HepG2 (cell line): ENCODE data around the gene FADD. TPM values are rescaled to one million over a fixed set of nuclear protein-coding genes. Genes with fewer than 3 reads are reported as not detected.

ENCODE experiments used
- ATAC-seq: fragments of 200-7000 bp; cut with Tn5 transposase; 3 replicates; pipeline ENCODE4 v1.9.1; 2020; ENCODE audit warnings: mild to moderate bottlenecking, moderate library complexity
- BruUV-seq: library from RNA; stranded (reverse); fragments of 400-500 nt; replicated peaks from 2 replicates; lab custom pipeline; 2021; lab: Mats Ljungman, UMichigan
- CTCF ChIA-PET: fragments of 300-600 bp; formaldehyde crosslinking; extraction: SDS; loops from one replicate; lab custom pipeline; 2021; ENCODE audit warnings: low total read pairs, inconsistent platforms, low intra/inter-chr PET ratio; lab: Yijun Ruan, JAX
- POLR2A ChIA-PET: fragments of 350-600 bp; sonication (Branson Sonifier 250); formaldehyde crosslinking; loops from one replicate; lab custom pipeline; 2020; ENCODE audit warnings: antibody characterized with exemption, inconsistent platforms; lab: Yijun Ruan, JAX
- DNase-seq: peaks from one replicate; pipeline ENCODE4 v3.0.0-alpha.2; 2015; ENCODE audit warnings: low spot score
- FAIRE-seq: peaks from 3 replicates; lab custom pipeline; 2011; peaks lifted over from hg19 to GRCh38; lab: Jason Lieb, UNC
- H2AFZ ChIP-seq: one replicate; pipeline ENCODE4 v1.6.1; 2011; ENCODE audit warnings: low read length, inconsistent platforms
- H3K27ac ChIP-seq: fragments of 300-600 bp; 3 replicates; pipeline ENCODE4 v1.8.0; 2011; ENCODE audit warnings: mixed run types, mild to moderate bottlenecking, mixed read lengths, low read length, inconsistent platforms; ENCODE audit not compliant: insufficient read depth; ENCODE audit errors: extremely low read length
- H3K27me3 ChIP-seq, 2 experiments: fragments of 200-600 bp in 1 of 2; 2 replicates in 1 of 2; 3 replicates in 1 of 2; pipeline versions ENCODE4 v1.6.0 to v1.8.0; 2011; ENCODE audit warnings: low read length in 2 of 2, mild to moderate bottlenecking in 2 of 2, moderate library complexity in 2 of 2, inconsistent platforms in 1 of 2; ENCODE audit not compliant: insufficient read depth in 2 of 2, control insufficient read depth in 1 of 2
- H3K36me3 ChIP-seq, 2 experiments: fragments of 200-600 bp in 1 of 2; replicated peaks in 1 of 2; 2 replicates in 1 of 2; 3 replicates in 1 of 2; pipeline versions ENCODE4 v1.5.1 to v1.8.0; 2011; ENCODE audit warnings: low read length in 2 of 2, inconsistent platforms in 1 of 2; ENCODE audit not compliant: insufficient read depth in 2 of 2, control insufficient read depth in 1 of 2
- H3K4me1 ChIP-seq: 2 replicates; pipeline ENCODE4 v1.5.1; 2012; ENCODE audit warnings: low read length, inconsistent platforms; ENCODE audit not compliant: insufficient read depth
- H3K4me2 ChIP-seq: 2 replicates; pipeline ENCODE4 v1.6.0; 2011; ENCODE audit warnings: low read depth, low read length, inconsistent platforms
- H3K4me3 ChIP-seq, 3 experiments: fragments of 200-600 bp in 1 of 3; sonication (generic), shearing (Covaris generic) in 1 of 3; replicated peaks in 1 of 3; 2 replicates each; pipeline ENCODE4 v1.5.1; 2011 to 2016; ENCODE audit warnings: low read length in 3 of 3, inconsistent platforms in 2 of 3, low read depth in 2 of 3, mild to moderate bottlenecking in 2 of 3, control low read depth in 1 of 3, mixed read lengths in 1 of 3; ENCODE audit not compliant: insufficient read depth in 1 of 3
- H3K79me2 ChIP-seq: one replicate; pipeline ENCODE4 v1.6.1; 2011; ENCODE audit warnings: low read length, inconsistent platforms; ENCODE audit not compliant: insufficient read depth
- H3K9ac ChIP-seq: 2 replicates; pipeline ENCODE4 v1.6.0; 2011; ENCODE audit warnings: mild to moderate bottlenecking, low read depth, low read length, inconsistent platforms; ENCODE audit not compliant: insufficient read depth
- H3K9me3 ChIP-seq: 2 replicates; pipeline ENCODE4 v1.5.1; 2012; ENCODE audit warnings: mild to moderate bottlenecking, low read length
- H4K20me1 ChIP-seq: 2 replicates; pipeline ENCODE4 v1.6.0; 2011; ENCODE audit warnings: inconsistent platforms, mild to moderate bottlenecking, low read length, moderate library complexity; ENCODE audit not compliant: insufficient read depth
- DRAP1 ChIP-seq: IDR thresholded peaks from 2 replicates; pipeline ENCODE4 v1.6.1; 2016; ENCODE audit warnings: missing genetic modification reagents, missing compliant biosample characterization
- MNT ChIP-seq: fragments of 450-650 bp; IDR thresholded peaks from 2 replicates; pipeline ENCODE4 v1.6.1; 2016
- NFKBIZ ChIP-seq: IDR thresholded peaks from 2 replicates; pipeline ENCODE4 v1.6.1; 2018; ENCODE audit warnings: missing genetic modification reagents, missing compliant biosample characterization
- NKX3-1 ChIP-seq: sonication (generic); formaldehyde crosslinking; IDR thresholded peaks from 2 replicates; pipeline ENCODE4 v1.5.0; 2020; ENCODE audit warnings: missing genetic modification reagents
- NR2F1 ChIP-seq, 2 experiments: fragments of 450-650 bp in 1 of 2; formaldehyde crosslinking in 1 of 2; IDR thresholded peaks; 2 replicates each; pipeline versions ENCODE4 v1.5.0 to v1.6.1; 2016 to 2020; ENCODE audit warnings: mild to moderate bottlenecking in 1 of 2, missing compliant biosample characterization in 1 of 2, missing genetic modification reagents in 1 of 2, moderate library complexity in 1 of 2
- POLR2AphosphoS2 ChIP-seq: IDR thresholded peaks from 2 replicates; pipeline ENCODE4 v1.6.1; 2011; ENCODE audit warnings: low read depth, low read length, improper control_type of control experiment
- SALL2 ChIP-seq: sonication (generic); formaldehyde crosslinking; IDR thresholded peaks from 2 replicates; pipeline ENCODE4 v1.8.1; 2023; ENCODE audit warnings: mild to moderate bottlenecking, missing genetic modification reagents, inconsistent platforms
- SRF ChIP-seq: IDR thresholded peaks from 2 replicates; pipeline ENCODE4 v1.6.1; 2011; ENCODE audit warnings: mild to moderate bottlenecking, low read depth, low read length, moderate library complexity
- ZNF251 ChIP-seq: sonication (generic); formaldehyde crosslinking; IDR thresholded peaks from 2 replicates; pipeline ENCODE4 v1.9.0; 2021; ENCODE audit warnings: mild to moderate bottlenecking, missing genetic modification reagents
- ZNF3 ChIP-seq: IDR thresholded peaks from 2 replicates; pipeline ENCODE4 v1.7.0; 2017; ENCODE audit warnings: inconsistent platforms
- ZNF343 ChIP-seq: sonication (generic); formaldehyde crosslinking; IDR thresholded peaks from 2 replicates; pipeline ENCODE4 v1.4.0; 2020; ENCODE audit warnings: mild to moderate bottlenecking, missing genetic modification reagents
- ZNF644 ChIP-seq: IDR thresholded peaks from 2 replicates; pipeline ENCODE4 v1.6.1; 2016; ENCODE audit warnings: low read depth
- ZNF790 ChIP-seq: sonication (generic); formaldehyde crosslinking; IDR thresholded peaks from 2 replicates; pipeline ENCODE4 v1.8.0; 2022; ENCODE audit warnings: missing genetic modification reagents, mild to moderate bottlenecking, borderline replicate concordance
- ZNF850 ChIP-seq: sonication (generic); formaldehyde crosslinking; conservative IDR thresholded peaks from 2 replicates; pipeline ENCODE4 v1.9.0; 2021; ENCODE audit warnings: mild to moderate bottlenecking, missing genetic modification reagents
- WGBS: methylation state at CpG from one replicate; pipeline ENCODE4 v1.1.6; 2017; ENCODE audit warnings: low lambda C conversion rate; 5-methylcytosine and 5-hydroxymethylcytosine counted together
- in situ Hi-C: cut with HindIII; loops from 2 replicates; pipeline ENCODE4 v1.10.0; 2017; ENCODE audit warnings: low pct_unique_long_range_greater_than_20kb; ENCODE audit not compliant: extremely low pct_ligation_motif_present
- intact Hi-C: fragments of 100-400 bp; cut with micrococcal nuclease; formaldehyde crosslinking; loops from one replicate; pipeline ENCODE4 v1.10.0; 2022; ENCODE audit not compliant: unreplicated experiment
- polyA plus RNA-seq, 8 experiments: library from polyadenylated mRNA; depleted of rRNA in 3 of 8; stranded (reverse) in 7 of 8; unstranded in 1 of 8; fragments of >200 nt; fragmentation: Illumina TruSeq in 4 of 8; extraction: Trizol in 4 of 8; gene quantifications; 2 replicates each; pipeline versions ENCODE4 v1.2.1 to v1.2.3, GENCODE V29; 2011 to 2016; ENCODE audit warnings: low read depth in 4 of 8, missing spikeins in 1 of 8, mixed read lengths in 1 of 8; ENCODE audit not compliant: insufficient read depth in 1 of 8
- total RNA-seq, 5 experiments: library from RNA; depleted of rRNA; stranded (reverse); fragments of >200 nt; fragmentation: Illumina TruSeq; extraction: Trizol; gene quantifications; 2 replicates each; pipeline ENCODE4 v1.2.3, GENCODE V29; 2016; ENCODE audit warnings: low read depth in 1 of 5

FADD gene
- total and polyA plus RNA-seq, 2 of the 13 experiments (the other 11 are each of a cell fraction or from before 2014, with no cell fraction given): 14.2 to 22.2 TPM

DNA sequence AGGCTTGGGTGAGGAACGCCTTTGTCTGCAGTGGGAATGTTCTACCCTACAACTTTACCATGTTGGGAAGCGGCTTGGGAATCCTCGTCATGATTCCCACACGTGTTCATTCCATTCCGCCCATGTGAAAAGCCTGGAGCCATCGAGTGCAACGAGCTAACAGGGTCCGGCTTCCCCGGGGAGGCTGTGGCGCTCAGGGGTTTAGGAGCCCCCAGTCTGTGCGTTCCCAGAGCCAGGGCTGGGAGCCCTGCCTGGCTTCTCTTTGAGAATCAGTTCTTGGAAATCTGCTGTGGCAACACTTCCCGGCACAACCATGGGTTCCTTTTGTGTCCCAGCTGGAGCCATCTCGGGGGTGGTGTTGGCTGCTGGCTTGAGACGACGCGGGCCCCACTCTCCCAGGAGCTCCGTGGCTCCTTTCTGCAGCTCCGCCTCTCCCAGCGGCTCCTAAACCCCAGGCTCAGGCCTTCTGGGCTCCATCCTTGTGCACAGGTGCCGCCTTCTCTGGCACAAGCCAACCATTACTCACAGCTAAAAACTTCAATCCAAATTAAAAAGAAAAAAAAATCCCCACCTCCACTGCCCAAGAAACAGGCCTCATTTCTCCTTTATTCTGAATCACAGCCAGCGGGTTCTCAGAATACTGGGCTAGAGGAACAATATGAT is 48.7 kb downstream of the FADD start:
- DNase-seq (no peak), FAIRE-seq (no peak), ATAC-seq (no peak)
- Histone ChIP-seq H3K4me3 (no peak overlapping the region), H2AFZ (no peak overlapping the region), H3K79me2 (no peaks in the 10 kb centered on the region), H3K9me3 (no peaks in the 10 kb centered on the region), H3K4me2 (no peak overlapping the region), H3K4me1 (peaks cover 14% of the 10 kb centered on the region), H4K20me1 (no peaks in the 10 kb centered on the region), H3K36me3 (no peaks in the 10 kb centered on the region), H3K27ac (no peak overlapping the region), H3K27me3 (peaks cover 0 to 45% of the 10 kb centered on the region in 2 experiments; a peak in 3 of 5 replicates), H3K9ac (no peak overlapping the region)
- TF ChIP-seq ZNF3 (no peak), NR2F1 (CRISPR knock-in tag; IDR thresholded peaks at IDR 0.05) (no peak), NKX3-1 (CRISPR knock-in tag) (no peak), ZNF644 (CRISPR knock-in tag) (no peak), MNT (peak; percentile 19; the same call in 1 of the 2 replicates), ZNF850 (CRISPR knock-in tag) (no peak)
- WGBS: 73% methylated on average over 13 of the region's 21 CpGs
- in situ Hi-C loops (no loop called here), intact Hi-C loops (no loop called here)
- BruUV-seq: no TSS peak
- ChIA-PET CTCF (no interaction called here), POLR2A (no interaction called here)

- intact Hi-C loops (no loop called here), in situ Hi-C loops (no loop called here)
- no peak for ATAC-seq
- Histone ChIP-seq H3K4me1 (peaks cover 6% of the 10 kb centered on the region; the same call in 1 of the 2 replicates), H2AFZ (no peak overlapping the region), H3K9me3 (no peaks in the 10 kb centered on the region), H3K27ac (no peak overlapping the region), H3K4me3 (no peak overlapping the region), H3K9ac (no peak overlapping the region), H3K36me3 (no peaks in the 10 kb centered on the region), H3K4me2 (no peak overlapping the region), H3K27me3 (peaks cover 0 to 40% of the 10 kb centered on the region in 2 experiments; a peak in 3 of 5 replicates), H4K20me1 (no peaks in the 10 kb centered on the region), H3K79me2 (no peaks in the 10 kb centered on the region)
- ChIA-PET CTCF (no interaction called here), POLR2A (no interaction called here)
- no peak for DNase-seq
- WGBS: 82% methylated on average over 12 of the region's 12 CpGs
- BruUV-seq: no TSS peak
- FAIRE-seq: no peak
- no peak for TF ChIP-seq NFKBIZ (CRISPR knock-in tag)
- no peak for TF ChIP-seq ZNF251 (CRISPR knock-in tag)
- no peak for TF ChIP-seq POLR2AphosphoS2
- no peak for TF ChIP-seq DRAP1 (CRISPR knock-in tag)
- TF ChIP-seq SALL2: no peak
- TF ChIP-seq ZNF343 (CRISPR knock-in tag): no peak
- TF ChIP-seq ZNF790 (CRISPR knock-in tag): no peak
- no peak for TF ChIP-seq SRF
Observed at GRCh38 chr11:70252844-70253243, 49.7 kb downstream of the FADD start.
